GM18868 (cell line): ENCODE measurements around the gene ABR.
"Not testable (repeated sequence)": the region's sequence is repeated elsewhere in the genome, so short reads cannot be mapped to it uniquely, and the experiment has no call there.

ENCODE experiments used
- ATAC-seq: cut with Tn5 transposase; IDR thresholded peaks from one replicate; pipeline ENCODE4 v1.9.1; 2021; ENCODE audit warnings: mild to moderate bottlenecking, moderate library complexity; ENCODE audit not compliant: unreplicated experiment

ABR gene

DNA sequence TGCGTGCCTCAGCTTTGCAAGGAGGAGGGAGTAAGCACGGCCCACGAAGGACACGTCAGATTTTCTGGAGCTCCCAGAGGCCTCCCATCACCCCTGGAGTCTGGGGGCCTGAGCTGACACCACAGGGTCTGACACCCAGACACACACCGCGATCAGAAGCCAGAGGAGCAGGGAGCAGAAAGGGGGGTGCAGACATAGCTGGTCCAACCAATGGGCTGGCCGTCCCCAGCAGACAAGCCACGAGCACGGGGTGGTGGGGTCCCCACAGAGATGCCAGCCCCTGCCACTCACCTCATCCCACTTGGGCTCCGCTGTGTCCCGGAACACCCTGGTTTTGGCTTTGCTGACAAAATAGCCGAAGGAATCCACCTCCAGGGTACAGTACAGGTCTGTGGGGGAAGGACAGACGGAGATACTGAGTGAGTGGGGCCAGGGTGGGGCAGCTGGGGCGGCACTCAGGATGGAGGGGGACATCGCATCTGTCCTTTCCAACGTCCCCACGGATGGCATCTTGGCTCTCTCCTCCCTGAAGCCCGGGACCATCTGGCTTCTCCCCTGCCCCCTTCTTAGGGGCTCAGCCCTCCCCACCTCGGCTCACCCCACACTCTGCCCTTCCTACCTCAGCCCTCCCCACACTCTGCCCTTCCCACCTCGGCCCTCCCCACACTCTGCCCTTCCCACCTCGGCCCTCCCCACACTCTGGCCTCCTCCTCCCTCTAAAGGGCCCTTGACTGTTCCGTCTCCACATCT lies 129.4 kb downstream of the ABR start:
- no peak for ATAC-seq

DNA sequence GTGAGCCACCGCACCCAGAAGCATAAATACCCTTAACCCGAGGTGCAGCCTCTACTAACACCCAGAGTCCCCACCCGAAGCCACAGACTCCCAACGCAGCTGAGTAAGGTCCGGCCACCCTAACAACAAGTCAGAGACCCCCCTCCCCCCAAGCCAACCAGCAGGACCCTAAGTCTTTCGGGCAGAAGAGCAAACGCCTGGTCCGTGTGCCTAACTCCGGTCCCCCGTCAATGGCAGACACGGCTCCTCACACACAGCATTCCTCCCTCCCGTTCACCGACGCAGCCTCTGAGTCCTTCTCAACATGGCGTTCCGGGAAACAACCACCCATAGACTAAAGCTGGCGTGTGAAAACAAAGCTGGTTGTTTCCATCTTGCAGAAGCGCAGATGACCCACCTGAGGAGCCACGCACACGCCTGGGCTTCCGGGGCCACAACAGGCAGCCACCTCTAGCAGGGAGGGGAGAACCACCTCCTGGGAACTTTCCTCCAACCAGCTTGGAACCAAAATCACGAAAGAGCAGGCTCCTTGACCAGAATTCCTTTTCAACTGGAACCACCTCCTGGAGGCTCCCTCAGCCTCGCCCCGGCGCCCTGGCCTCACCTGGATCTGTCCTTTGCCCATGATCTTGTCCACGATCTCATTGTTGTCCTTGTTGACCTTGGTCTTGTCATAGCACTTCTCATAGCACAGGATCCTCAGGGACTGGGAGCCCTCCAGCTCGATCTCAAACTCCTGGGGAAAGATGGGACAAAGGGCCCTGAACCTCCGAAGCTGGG lies 130.1 kb downstream of the ABR start:
- ATAC-seq = no peak

- ATAC-seq = not testable (repeated sequence)
Measured at GRCh38 chr17:1048516-1049115, 131.2 kb downstream of the ABR start.

DNA sequence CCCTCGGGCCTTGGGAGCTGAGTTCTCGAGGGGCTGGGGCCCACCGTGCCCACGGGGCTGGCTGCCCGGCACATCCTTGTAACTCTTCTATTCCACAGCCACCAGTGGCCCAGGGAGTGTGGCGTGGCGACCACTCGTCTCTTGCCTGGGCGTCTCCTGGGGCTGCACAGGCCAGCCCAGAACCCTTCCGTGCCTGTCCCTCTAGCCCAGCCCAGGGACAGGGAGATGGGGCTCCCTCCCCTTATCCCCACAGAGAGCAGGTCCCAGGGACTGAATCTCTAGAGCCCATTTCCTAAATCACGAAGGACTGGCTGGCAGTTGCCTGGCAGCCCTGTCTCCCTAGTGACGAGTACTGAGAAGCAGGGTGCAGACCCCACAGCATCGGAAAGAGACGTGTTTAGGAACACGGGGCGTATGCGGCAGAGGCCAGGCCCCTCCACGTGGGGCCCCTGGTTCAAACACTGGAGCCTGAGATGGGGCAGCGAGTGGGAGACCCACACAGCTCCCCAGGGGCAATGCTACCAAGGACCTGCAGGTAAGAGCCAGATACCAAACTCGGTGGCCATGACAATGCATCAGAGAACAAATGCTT lies 131.8 kb downstream of the ABR start:
- no peak for ATAC-seq

DNA sequence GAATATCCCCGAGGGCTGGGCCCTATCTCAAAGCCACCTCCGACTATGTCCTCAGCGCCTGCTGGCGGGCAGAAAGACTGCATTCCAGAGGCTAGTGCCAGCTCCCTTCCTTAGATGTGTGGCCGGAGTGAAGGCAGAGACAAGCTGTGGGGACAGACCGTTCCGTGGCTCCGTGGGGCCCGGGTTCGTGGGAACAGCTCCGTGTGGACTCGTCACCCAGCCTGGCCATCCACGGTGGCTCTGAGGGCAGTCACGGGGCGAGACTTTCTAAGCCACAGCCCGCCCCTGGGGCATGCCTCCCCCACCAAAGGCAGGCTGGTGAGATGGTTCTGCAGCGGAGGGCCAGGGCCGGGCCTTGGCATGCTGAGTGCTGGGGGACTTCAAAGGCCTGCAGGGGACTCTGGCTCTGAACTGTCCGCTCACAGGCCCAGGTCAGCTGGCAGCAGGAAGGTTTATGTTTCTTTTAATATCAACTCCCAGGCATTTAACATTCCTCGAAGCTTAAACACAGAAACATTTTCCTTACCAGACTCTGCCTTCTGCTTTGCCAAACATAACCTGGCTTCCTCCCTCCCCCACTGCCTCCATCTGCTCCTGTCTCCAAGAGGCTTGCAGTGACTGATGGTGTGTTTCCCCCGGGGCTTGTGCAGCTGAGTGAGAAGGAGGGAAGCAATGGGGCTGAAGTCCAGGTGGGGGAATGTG lies 132.5 kb downstream of the ABR start:
- ATAC-seq = no peak

DNA sequence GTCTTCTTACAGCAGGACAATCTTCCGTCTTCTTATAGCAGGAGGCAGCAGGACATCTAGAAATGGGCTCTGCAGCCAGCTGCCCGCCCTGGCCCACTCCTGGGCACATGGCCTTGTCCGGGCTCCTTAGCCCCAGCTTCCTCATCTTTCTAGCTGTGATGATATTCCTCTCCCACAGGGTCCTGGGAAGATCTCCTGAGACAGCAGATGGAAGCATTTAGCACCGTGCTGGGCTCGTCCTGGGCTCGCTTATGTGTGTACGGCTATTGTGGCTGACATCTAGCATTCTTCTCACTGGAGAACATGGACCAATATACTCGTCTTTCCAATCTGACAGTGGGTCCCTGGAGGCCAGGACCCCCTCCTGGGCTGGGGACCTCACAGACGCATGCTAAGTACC lies 134.3 kb downstream of the ABR start:
- no peak for ATAC-seq

DNA sequence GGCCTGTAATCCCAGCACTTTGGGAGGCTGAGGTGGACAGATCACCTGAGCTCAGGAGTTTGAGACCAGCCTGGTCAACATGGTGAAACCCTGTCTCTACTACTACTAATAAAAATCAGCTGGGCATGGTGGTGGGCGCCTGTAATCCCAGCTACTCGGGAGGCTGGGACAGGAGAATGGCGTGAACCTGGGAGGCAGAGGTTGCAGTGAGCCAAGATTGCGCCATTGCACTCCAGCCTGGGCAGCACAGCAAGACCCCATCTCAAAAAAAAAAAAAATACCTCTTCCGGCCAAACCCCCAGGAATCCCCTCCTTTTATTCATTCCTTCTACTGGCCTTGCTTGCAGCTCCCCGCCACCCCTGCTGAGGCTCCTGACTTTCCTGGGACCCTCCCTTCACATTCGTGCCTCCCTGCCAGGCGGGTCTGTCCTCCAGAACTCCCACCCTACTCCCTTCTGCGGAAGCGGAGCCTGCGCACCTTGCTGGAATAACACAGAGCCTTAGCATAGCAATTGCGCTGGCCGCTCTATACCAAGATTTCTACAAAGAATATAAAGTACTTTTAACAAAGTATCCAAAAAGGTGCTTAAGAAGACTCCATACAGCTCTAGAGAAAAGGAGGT lies 135.3 kb downstream of the ABR start:
- not testable (repeated sequence) for ATAC-seq

GRCh38 chr17:1043601-1044251 lies 136.1 kb downstream of the ABR start:
- ATAC-seq = no peak

- no peak for ATAC-seq
Measured at GRCh38 chr17:1042486-1042885, 137.3 kb downstream of the ABR start.

- ATAC-seq = no peak
Measured at GRCh38 chr17:1041746-1042145, 138.0 kb downstream of the ABR start.

DNA sequence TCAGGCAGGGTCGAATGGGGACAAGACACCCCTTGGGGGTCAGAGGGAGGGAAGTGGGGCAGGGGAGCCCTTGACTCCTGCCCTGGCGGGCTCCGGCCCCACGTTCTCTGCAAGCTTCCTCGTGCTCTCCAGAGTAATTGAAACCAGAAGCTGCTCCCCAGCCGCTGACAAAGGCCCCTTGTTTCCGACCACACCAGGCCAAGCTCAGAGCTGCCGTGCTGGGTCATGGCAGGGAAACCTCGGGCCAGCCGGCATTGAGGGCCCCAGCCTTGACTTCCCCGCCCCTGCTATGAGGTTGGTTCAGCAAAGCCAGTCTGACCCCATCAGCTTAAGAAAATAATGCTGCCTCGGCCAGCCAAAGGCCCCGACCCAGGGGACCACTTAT lies 139.6 kb downstream of the ABR start:
- no peak for ATAC-seq

DNA sequence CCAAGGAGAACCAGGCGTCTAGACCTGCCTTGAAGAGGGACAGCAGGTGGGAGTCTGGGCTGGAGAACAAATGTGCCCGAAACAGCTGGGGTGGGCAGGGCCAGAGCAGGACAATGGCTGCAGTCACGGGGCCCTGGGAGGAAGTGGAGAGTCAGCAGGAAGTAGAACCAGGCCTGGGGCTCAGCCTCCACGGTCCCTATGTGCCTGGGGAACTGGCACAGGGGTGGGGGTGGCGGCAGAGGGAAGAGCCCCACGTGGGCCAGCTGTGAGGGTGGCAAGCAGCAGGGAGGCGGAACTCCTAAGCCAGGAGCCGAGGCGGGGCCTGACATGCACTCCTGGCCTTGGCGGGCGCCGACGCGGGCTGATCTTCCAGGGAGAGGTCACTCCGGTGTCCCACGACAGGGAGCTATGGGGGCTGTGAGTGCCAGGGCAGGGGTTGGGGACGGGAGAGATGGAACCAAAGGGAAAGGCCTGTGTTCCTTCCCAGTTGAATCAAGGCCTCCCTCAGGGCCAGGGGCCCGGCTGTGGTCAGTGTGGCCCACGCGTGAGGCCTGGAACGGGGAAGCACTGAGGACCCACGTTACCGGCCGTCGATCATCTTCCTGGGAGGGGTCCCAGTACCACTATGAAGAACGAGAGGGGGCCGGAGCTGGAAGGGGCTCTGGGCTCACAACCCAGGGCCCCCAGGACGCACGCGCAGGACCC lies 140.1 kb downstream of the ABR start:
- no peak for ATAC-seq

DNA sequence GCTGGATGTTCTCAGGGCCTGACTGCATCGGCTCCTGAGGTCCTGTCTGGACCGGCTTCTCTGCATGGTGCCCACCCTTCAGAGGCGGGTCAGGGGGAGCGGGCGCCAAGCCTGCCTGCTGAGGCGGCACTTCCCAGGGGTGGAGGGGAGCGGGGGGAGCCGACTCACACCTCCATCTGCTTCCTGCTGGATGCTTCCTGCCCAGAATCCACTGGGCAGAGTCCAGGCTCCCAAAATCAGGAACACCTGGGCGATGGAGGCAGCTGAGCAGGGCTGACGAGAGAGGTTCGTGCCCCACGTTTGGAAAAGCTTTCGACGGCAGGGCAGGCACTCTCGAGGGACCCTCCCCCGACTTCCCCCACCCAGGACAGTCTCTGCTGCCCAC lies 140.7 kb downstream of the ABR start:
- no peak for ATAC-seq

DNA sequence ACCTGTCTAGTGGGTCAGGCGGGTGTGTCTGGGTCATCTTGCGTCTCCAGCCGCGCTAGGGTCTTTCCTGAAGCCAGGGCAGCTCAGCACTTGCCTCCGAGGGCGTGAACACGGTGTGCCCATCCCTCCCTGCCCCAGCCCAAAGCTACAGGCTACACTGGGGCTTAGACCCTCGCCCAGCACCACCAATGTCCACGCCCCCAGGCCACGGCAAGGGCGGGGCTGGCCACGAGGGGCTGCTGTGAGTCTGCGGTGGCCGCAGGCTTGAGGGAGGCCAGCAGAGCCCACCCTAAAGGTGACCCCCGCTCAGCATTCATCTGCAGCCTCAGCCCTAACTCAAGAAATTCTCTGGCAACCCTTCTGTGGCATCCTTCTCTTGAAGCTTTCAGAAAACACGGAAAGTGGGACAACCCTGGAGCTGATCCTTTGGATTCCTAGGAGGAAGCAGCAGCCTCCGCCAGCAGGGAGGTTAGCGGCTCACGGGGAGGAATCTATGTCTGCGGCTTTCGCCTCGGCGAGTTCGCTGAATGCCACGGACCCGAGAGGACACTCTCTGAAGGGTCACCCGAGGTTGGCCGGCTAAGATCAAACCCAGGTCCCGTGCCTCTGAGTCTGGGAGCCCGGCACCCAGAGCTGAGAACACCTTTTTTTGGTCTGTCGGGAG lies 141.2 kb downstream of the ABR start:
- no peak for ATAC-seq

GRCh38 chr17:1037238-1037879 lies 142.4 kb downstream of the ABR start:
- ATAC-seq = no peak

GRCh38 chr17:1036845-1037237 lies 142.9 kb downstream of the ABR start:
- no peak for ATAC-seq

DNA sequence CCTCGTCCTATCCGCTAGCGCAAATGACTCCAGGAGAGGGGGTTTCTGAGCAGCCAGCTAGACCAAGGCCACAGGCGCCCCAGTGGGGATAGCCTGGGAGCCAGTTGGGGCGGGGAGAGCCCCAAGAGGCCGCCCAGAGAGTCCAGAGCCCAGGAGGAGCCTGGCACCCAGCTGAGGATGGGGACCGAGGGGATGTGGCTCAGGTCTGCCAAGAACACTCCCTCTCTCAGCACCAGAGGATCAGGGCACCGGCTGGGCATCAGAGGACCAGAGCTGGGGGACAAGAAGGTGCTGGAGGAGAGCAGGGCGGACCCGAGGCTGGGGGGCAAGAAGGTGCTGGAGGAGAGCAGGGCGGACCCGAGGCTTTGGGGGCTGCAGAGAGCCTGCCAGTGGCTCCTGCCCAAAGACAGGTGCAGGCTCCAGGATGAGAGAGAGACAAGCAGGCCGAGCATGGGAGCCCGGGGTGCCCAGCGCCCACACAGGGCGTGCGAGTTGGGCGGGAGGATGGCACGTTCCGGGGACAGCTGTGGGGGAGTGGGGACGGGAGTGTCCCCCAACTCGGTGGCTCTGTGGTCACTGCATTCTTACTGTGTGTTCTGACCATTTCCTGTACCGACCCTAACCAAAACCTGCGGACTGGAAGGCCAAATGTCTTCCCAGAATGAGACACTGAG lies 143.5 kb downstream of the ABR start:
- ATAC-seq = no peak
